Measurements from ENCODE around the gene ZNF747.

ZNF747 gene

GRCh38 chr16:30515275-30515674, 19.4 kb downstream of the ZNF747 start:
- no peak for DNase-seq (ENCODE audit: low read depth)

- DNase-seq (ENCODE audit: low read depth) = no peak
Observed at GRCh38 chr16:30511509-30511908, 23.1 kb downstream of the ZNF747 start.

DNA sequence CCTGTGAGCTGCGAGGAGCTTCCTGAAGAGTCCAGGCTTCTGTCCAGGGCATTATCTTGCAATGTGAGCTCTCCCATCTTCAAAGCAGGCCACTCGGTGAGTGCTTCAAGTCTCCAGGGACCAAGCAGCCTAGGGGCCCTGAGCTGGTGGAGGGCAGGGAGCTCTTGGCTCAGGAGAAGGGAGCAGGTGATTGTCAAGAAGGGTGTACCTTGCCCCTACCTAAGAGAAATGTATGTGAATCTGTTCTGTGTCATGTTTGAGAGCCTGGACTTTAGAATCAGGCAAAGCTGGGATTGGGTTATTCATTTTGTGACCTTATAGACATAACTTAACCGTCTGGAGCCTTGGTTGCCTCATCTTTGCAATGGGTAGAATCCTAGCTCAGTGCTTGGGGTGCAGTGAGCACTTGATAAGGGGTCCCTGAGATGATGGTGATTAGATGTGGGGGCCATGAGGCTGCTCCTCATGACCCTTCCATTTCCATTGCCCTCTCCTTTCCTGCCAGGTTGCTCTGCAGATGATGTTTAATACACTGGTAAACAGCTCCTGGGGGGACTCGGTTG, 24.2 kb downstream of the ZNF747 start:
- DNase-seq (ENCODE audit: low read depth) = no peak

- no peak for DNase-seq (ENCODE audit: low read depth)
Observed at GRCh38 chr16:30509081-30509765, 25.4 kb downstream of the ZNF747 start.

GRCh38 chr16:30503403-30504296, 31.0 kb downstream of the ZNF747 start:
- DNase-seq (ENCODE audit: low read depth) = no peak

DNA sequence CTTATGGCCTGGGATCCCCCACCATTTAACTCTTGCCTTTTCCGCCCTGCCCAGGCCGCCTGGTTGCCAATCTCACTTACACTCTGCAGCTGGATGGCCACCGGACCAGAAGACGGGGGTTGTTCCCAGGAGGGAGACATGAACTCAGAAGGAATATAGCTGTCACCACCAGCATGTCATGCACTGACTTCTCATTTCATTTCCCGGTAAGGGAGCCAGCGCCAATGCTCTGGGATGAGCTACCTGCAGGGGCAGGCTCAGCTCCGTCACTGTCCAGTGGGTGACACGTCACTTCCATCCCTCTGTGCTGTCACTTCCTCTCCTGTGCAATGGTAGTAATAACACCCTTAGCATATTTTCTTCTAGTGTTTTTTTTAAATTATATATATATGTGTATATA, 35.4 kb downstream of the ZNF747 start:
- DNase-seq (ENCODE audit: low read depth) = no peak

- DNase-seq (ENCODE audit: low read depth) = no peak
Observed at GRCh38 chr16:30494709-30495108, 39.9 kb downstream of the ZNF747 start.

DNA sequence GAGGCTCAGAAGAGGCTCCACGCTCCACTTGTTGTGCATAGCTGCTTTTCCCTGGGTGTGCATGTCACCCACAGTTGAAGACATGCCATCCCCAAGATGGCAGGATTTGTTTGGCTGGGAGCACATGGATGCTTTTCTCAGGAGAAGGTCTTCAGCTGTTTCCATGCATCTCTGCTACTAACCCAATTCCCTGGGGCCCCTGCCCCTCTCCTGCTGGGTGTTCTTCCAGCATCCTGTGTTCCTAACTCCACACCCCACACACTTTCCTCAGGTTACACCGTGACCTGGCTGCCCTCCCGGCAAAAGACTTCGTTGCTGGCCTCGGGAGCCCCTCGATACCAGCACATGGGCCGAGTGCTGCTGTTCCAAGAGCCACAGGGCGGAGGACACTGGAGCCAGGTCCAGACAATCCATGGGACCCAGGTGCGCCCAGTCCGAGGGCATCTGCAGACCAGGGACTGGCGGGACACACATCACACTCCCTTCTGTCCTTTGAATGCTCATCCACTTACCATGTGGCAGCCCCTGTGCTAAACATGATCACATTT, 40.6 kb downstream of the ZNF747 start:
- DNase-seq (ENCODE audit: low read depth) = no peak

DNA sequence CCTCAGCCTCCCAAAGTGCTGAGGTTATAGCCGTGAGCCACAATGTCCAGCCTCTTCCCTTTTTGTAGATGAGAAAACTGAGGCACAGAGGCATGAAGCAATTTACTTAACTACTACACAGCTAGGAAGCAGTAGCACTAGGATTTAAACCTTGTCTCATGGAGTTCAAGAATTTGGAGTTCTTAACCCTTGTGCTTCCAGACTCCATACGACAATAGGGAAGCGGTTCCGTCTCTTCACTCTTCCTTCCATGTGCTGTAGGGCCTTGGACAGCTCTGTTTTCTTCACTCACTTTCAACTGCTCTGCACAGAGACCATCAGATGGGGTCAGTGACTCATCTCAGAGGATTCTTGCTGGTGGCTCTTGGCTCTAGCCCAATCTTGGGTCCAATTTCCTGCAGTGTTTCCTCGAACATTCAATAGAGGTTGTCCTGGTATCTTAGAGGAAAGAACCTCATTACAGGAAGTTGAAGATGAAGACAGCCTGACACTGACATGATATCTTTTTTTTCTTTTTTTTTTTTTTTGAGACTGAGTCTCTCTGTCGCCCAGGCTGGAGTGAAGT, 42.8 kb downstream of the ZNF747 start:
- peak; percentile 44 for DNase-seq (ENCODE audit: low read depth)

DNA sequence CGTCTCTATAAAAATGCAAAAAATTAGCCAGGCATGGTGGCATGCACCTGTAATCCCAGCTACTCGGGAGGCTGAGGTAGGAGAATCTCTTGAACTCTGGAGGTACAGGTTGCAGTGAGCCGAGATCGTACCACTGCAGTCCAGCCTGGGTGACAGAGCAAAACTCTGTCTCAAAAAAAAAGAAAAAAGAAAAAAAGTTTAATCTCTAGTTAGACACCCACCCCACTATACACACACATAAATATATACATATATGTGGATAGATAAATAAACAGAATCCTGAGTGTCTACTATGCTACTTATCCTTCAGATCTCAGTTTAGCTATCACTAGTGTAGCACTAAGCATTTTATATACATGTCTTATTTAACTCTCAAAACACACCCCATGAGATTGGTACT, 43.4 kb downstream of the ZNF747 start:
- no peak for DNase-seq (ENCODE audit: low read depth)

- DNase-seq (ENCODE audit: low read depth) = no peak
Observed at GRCh38 chr16:30490210-30490609, 44.4 kb downstream of the ZNF747 start.

DNA sequence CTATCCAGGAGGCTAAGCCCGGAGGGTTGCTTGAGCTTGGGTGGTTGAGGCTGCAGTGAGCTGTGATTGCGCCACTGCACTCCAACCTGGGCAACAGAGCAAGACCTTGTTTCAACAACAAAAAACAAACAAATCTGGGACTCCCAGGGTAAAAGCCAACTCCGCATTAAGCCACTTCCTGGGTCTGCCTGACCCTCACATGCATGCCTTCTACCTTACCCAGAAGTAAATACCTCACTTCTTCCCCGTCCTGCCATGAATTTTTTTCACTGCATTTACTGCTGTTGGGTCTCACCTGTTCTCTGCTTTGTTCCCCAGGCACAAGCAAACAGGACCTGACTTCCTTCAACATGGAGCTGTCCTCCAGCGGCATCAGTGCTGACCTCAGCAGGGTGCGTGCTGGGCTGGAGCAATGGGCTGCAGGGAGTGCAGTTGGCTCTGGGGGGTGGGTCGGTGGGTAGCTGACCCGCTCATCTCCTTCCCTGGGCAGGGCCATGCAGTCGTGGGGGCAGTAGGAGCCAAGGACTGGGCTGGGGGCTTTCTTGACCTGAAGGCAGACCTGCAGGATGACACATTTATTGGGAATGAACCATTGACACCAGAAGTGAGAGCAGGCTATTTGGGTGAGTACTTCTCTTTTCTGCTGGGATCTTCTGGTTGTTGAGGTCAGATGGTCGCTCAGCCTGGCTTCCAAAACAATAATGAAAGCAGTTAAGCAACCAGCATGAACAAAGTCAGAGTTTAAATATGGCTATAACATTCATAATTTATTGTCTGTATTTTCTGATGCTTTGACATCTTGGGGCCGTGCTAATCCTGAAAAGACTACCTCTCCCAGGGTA, 45.7 kb downstream of the ZNF747 start:
- DNase-seq (ENCODE audit: low read depth) = no peak

DNA sequence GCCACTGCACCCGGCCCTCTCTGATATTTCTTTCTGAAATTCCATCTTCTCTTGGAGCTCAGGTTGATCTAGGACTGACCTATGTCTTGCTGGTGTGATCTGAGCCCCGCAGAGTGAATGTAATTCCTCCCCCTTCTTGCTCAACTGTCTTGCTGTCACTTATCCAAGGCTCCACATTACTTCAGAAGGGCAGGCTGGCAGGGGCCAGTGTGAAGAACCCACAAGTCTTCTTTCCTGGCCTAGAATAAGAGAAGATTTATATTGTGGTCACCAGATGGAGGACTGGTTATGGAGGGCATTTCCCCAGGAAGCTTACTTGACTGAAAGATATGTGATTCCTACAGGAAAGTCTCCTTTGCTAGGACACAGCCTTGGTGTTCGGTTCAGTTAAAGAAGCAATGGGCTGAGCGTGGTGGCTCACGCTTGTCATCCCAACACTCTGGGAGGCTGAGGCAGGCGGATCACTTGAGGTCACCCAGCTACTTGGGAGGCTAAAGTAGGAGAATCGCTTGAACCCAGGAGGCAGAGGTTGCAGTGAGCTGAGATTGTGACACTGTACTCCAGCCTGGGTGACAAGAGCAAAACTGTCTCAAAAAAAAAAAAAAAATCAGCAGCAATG, 48.7 kb downstream of the ZNF747 start:
- no peak for DNase-seq (ENCODE audit: low read depth)

- DNase-seq (ENCODE audit: low read depth) = no peak
Observed at GRCh38 chr16:30484887-30485286, 49.8 kb downstream of the ZNF747 start.

- no peak for DNase-seq (ENCODE audit: low read depth)
Observed at GRCh38 chr16:30482366-30482765, 52.3 kb downstream of the ZNF747 start.

DNA sequence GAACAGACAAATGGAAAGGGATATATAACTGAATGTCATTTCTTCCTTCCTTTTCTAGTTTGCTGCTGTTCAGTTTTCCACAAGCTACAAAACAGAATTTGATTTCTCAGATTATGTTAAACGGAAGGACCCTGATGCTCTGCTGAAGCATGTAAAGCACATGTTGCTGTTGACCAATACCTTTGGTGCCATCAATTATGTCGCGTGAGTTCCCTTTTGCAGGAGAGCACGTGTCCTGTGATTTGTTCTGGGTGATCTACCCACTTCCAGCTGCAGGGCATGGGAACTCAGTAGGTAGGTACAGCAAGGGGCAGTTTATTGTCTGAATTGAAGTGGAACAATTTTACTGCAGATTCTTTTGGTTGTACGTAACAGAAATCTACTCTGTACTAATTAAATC, 53.3 kb downstream of the ZNF747 start:
- no peak for DNase-seq (ENCODE audit: low read depth)

Measured in CMK (cell line).